Measurements from ENCODE around the gene NFS1. TPM values are rescaled to one million over a fixed set of nuclear protein-coding genes. Genes with fewer than 3 reads are reported as not detected.

Gene NFS1
- total RNA-seq, 1 experiment from 2014 or later, result 36.7 TPM

GRCh38 chr20:35680452-35681183, 18.5 kb downstream of the NFS1 start:
- no peak for DNase-seq (ENCODE audit: low spot score)

- DNase-seq (ENCODE audit: low spot score), result no peak
Observed at GRCh38 chr20:35674921-35675320, 24.2 kb downstream of the NFS1 start.

- no peak for DNase-seq (ENCODE audit: low spot score)
Observed at GRCh38 chr20:35673884-35674283, 25.3 kb downstream of the NFS1 start.

- DNase-seq (ENCODE audit: low spot score), result no peak
Observed at GRCh38 chr20:35669681-35670080, 29.5 kb downstream of the NFS1 start.

- no peak for DNase-seq (ENCODE audit: low spot score)
Observed at GRCh38 chr20:35669221-35669620, 29.9 kb downstream of the NFS1 start.

- no peak for DNase-seq (ENCODE audit: low spot score)
Observed at GRCh38 chr20:35665949-35666288, 33.2 kb downstream of the NFS1 start.

- DNase-seq (ENCODE audit: low spot score), result peak; percentile 91
Observed at GRCh38 chr20:35664466-35665206, 34.5 kb downstream of the NFS1 start, which contains the start of the genes CPNE1 and RBM12. Gene CPNE1 (minus strand): TSS chr20:35664900. CDS start chr20:35632923, 31,977 bp downstream. Gene RBM12 (minus strand): TSS chr20:35664900. CDS start chr20:35655322, 9,578 bp downstream.

- DNase-seq (ENCODE audit: low spot score), result peak; percentile 38
Observed at GRCh38 chr20:35663516-35664465, 35.4 kb downstream of the NFS1 start.

- DNase-seq (ENCODE audit: low spot score), result no peak
Observed at GRCh38 chr20:35662551-35662950, 36.6 kb downstream of the NFS1 start.

GRCh38 chr20:35661908-35662307, 37.2 kb downstream of the NFS1 start:
- DNase-seq (ENCODE audit: low spot score), result no peak

- peak; percentile 38 for DNase-seq (ENCODE audit: low spot score)
Observed at GRCh38 chr20:35661053-35661452, 38.1 kb downstream of the NFS1 start.

GRCh38 chr20:35660122-35660937, 38.8 kb downstream of the NFS1 start:
- DNase-seq (ENCODE audit: low spot score), result no peak

- DNase-seq (ENCODE audit: low spot score), result no peak
Observed at GRCh38 chr20:35657271-35657670, 41.9 kb downstream of the NFS1 start.

GRCh38 chr20:35654415-35654814, 44.7 kb downstream of the NFS1 start:
- DNase-seq (ENCODE audit: low spot score), result no peak

GRCh38 chr20:35653893-35654292, 45.3 kb downstream of the NFS1 start:
- no peak for DNase-seq (ENCODE audit: low spot score)

GRCh38 chr20:35653430-35653734, 45.8 kb downstream of the NFS1 start:
- DNase-seq (ENCODE audit: low spot score), result no peak

GRCh38 chr20:35652641-35653429, 46.3 kb downstream of the NFS1 start:
- DNase-seq (ENCODE audit: low spot score), result no peak

GRCh38 chr20:35651958-35652357, 47.2 kb downstream of the NFS1 start:
- DNase-seq (ENCODE audit: low spot score), result no peak

GRCh38 chr20:35650632-35651031, 48.5 kb downstream of the NFS1 start:
- DNase-seq (ENCODE audit: low spot score), result no peak

GRCh38 chr20:35648836-35649235, 50.3 kb downstream of the NFS1 start:
- no peak for DNase-seq (ENCODE audit: low spot score)

- no peak for DNase-seq (ENCODE audit: low spot score)
Observed at GRCh38 chr20:35644806-35645205, 54.3 kb downstream of the NFS1 start.
